ENCODE data around the gene CLCN3. TPM values are rescaled to one million over a fixed set of nuclear protein-coding genes. Genes with fewer than 3 reads are reported as not detected.
"Not testable (repeated sequence)": the region's sequence is repeated elsewhere in the genome, so short reads cannot be mapped to it uniquely, and the experiment has no call there.

CLCN3 gene
- total RNA-seq, 2 donors from 2014 or later = 67.2 to 96.4 TPM

DNA sequence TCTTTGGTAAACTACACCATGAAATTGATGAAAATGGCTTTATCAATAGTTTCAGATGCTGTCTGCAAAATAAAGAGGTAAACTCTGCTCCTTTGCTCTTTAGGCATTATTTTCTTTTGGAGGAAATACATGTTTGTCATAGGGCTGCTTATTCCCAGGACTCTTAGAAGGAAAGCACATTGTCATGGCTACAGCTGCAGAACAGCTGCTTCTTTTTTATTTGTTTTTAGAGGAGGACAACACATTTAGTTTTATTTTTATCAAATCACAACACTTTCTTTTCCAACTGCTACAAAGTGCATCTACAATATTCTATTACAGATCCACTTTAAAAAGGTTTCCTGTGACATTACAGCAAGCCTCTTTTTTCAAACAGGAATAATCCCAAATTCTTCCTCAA is 150.0 kb downstream of the CLCN3 start:
- intact Hi-C loops (cut with DNase I) = no loop called here
- no peak overlapping the region for H3K4me3 ChIP-seq
- H3K4me1 ChIP-seq (replicated peaks) = no peaks in the 10 kb centered on the region
- no peaks in the 10 kb centered on the region for H3K9me3 ChIP-seq
- TF ChIP-seq POLR2A (IDR thresholded peaks at IDR 0.05) (no peak), POLR2AphosphoS5 (IDR thresholded peaks at IDR 0.05) (no peak)
- TF ChIP-seq, protein P1, sequence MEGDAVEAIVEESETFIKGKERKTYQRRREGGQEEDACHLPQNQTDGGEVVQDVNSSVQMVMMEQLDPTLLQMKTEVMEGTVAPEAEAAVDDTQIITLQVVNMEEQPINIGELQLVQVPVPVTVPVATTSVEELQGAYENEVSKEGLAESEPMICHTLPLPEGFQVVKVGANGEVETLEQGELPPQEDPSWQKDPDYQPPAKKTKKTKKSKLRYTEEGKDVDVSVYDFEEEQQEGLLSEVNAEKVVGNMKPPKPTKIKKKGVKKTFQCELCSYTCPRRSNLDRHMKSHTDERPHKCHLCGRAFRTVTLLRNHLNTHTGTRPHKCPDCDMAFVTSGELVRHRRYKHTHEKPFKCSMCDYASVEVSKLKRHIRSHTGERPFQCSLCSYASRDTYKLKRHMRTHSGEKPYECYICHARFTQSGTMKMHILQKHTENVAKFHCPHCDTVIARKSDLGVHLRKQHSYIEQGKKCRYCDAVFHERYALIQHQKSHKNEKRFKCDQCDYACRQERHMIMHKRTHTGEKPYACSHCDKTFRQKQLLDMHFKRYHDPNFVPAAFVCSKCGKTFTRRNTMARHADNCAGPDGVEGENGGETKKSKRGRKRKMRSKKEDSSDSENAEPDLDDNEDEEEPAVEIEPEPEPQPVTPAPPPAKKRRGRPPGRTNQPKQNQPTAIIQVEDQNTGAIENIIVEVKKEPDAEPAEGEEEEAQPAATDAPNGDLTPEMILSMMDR (IDR thresholded peaks at IDR 0.05) = no peak
- H3K27ac ChIP-seq = no peak overlapping the region
- H3K27me3 ChIP-seq (replicated peaks; ENCODE audit: insufficient read depth) = no peaks in the 10 kb centered on the region
- H3K36me3 ChIP-seq = no peaks in the 10 kb centered on the region
- no peak for DNase-seq (ENCODE audit: low spot score)

DNA sequence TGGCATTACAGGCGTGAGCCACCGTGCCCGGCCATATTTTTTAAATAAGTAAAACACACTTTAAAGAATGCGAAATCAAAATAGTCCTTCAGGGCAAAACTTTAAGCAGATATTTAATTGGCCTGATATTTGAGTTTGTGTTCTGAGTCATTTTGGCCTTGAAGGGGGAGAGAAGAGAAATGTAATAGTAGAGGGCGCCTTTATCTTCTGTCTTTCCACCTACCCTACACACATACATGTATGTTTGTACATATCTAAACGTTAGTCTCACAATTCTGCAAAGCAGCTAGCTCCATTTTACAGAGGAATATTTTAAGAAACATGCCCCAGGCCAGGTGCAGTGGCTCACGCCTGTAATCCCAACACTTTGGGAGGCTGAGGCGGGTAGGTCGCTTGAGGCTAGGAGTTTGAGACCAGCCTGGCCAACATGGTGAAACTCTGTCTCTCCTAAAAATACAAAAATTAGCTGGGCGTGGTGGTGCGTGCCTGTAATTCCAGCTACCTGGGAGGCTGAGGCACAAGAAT is 151.2 kb downstream of the CLCN3 start:
- intact Hi-C loops (cut with DNase I); H3K27me3 ChIP-seq (replicated peaks; ENCODE audit: insufficient read depth); H3K36me3 ChIP-seq; DNase-seq (ENCODE audit: low spot score); H3K27ac ChIP-seq; H3K4me1 ChIP-seq (replicated peaks); H3K9me3 ChIP-seq; H3K4me3 ChIP-seq: not testable (repeated sequence)
- WGBS = 88% methylated on average over 11 of the region's 11 CpGs

Other genes with a start within 250 kb of the CLCN3 start
- 10 to 100 TPM in 1 of 2 donors, 1 to 10 TPM in 1; 5.0 to 17.6 TPM for gene NEK1, start 8.0 kb upstream of the CLCN3 start, total RNA-seq
- 10 to 100 TPM; 24.5 to 48.9 TPM for gene HPF1, start 137.4 kb downstream of the CLCN3 start, total RNA-seq